HepG2 (cell line): ENCODE data around the gene EHBP1. TPM values are rescaled to one million over a fixed set of nuclear protein-coding genes. Genes with fewer than 3 reads are reported as not detected.
A peak's percentile ranks its signal among the peaks of the same experiment; 100 is the strongest.

Source experiments
- BRD4 ChIP-seq: sonication (generic); formaldehyde crosslinking; IDR thresholded peaks from 2 replicates; pipeline ENCODE4 v1.4.0; 2020; ENCODE audit warnings: missing genetic modification reagents
- EEA1 ChIP-seq: sonication (generic); formaldehyde crosslinking; IDR thresholded peaks from 2 replicates; pipeline ENCODE4 v1.5.1; 2020; ENCODE audit warnings: mild to moderate bottlenecking, missing genetic modification reagents, borderline replicate concordance
- FOXO1 ChIP-seq: sonication (generic); formaldehyde crosslinking; IDR thresholded peaks from 2 replicates; pipeline ENCODE4 v1.4.0; 2020; ENCODE audit warnings: missing genetic modification reagents
- HDAC2 ChIP-seq: sonication (generic); formaldehyde crosslinking; IDR thresholded peaks from 2 replicates; pipeline ENCODE4 v1.4.0; 2020; ENCODE audit warnings: missing genetic modification reagents
- ISL2 ChIP-seq: sonication (generic); formaldehyde crosslinking; IDR thresholded peaks from 2 replicates; pipeline ENCODE4 v1.5.0; 2020; ENCODE audit warnings: missing genetic modification reagents
- MAF1 ChIP-seq: sonication (generic); formaldehyde crosslinking; IDR thresholded peaks from 2 replicates; pipeline ENCODE4 v1.5.0; 2020; ENCODE audit warnings: missing genetic modification reagents, borderline replicate concordance
- MAX ChIP-seq: IDR thresholded peaks from 2 replicates; pipeline ENCODE4 v1.6.1; 2012; ENCODE audit warnings: inconsistent platforms
- MIXL1 ChIP-seq: IDR thresholded peaks from 2 replicates; pipeline ENCODE4 v1.6.1; 2016
- MYC ChIP-seq: sonication (generic); formaldehyde crosslinking; IDR thresholded peaks from 2 replicates; pipeline ENCODE4 v1.9.0; 2021; ENCODE audit warnings: missing genetic modification reagents, borderline replicate concordance
- POLR2A ChIP-seq, 2 experiments: IDR thresholded peaks; 2 replicates each; pipeline ENCODE4 v1.6.1; 2011; ENCODE audit warnings: low read depth in 2 of 2, low read length in 2 of 2, mild to moderate bottlenecking in 1 of 2, moderate library complexity in 1 of 2; ENCODE audit not compliant: insufficient read depth in 1 of 2
- REST ChIP-seq, 2 experiments: IDR thresholded peaks; 2 replicates each; pipeline ENCODE4 v1.6.1; 2011 to 2012; ENCODE audit warnings: low read length in 2 of 2, borderline replicate concordance in 1 of 2, low read depth in 1 of 2, mild to moderate bottlenecking in 1 of 2, moderate library complexity in 1 of 2
- SMAD3 ChIP-seq: sonication (generic); formaldehyde crosslinking; IDR thresholded peaks from 2 replicates; pipeline ENCODE4 v1.4.0; 2020; ENCODE audit warnings: missing genetic modification reagents
- SOX6 ChIP-seq, 2 experiments: fragments of 450-650 bp in 1 of 2; sonication (generic) in 1 of 2; formaldehyde crosslinking in 1 of 2; IDR thresholded peaks; 2 replicates each; pipeline versions ENCODE4 v1.4.0 to v1.6.1; 2017 to 2020; ENCODE audit warnings: antibody characterized with exemption in 1 of 2, mild to moderate bottlenecking in 1 of 2, missing genetic modification reagents in 1 of 2
- TAF1 ChIP-seq: sonication (generic); formaldehyde crosslinking; IDR thresholded peaks from 2 replicates; pipeline ENCODE4 v1.4.0; 2020; ENCODE audit warnings: missing genetic modification reagents
- TFDP1 ChIP-seq: IDR thresholded peaks from 2 replicates; pipeline ENCODE4 v1.6.1; 2016; ENCODE audit warnings: missing compliant biosample characterization, missing genetic modification reagents, borderline replicate concordance
- THAP11 ChIP-seq: IDR thresholded peaks from 2 replicates; pipeline ENCODE4 v1.6.1; 2016; ENCODE audit warnings: missing biosample characterization, missing genetic modification reagents
- YEATS4 ChIP-seq: sonication (generic); formaldehyde crosslinking; IDR thresholded peaks from 2 replicates; pipeline ENCODE4 v1.4.0; 2020; ENCODE audit warnings: missing genetic modification reagents, borderline replicate concordance
- ZC3H13 ChIP-seq: sonication (generic); formaldehyde crosslinking; IDR thresholded peaks from 2 replicates; pipeline ENCODE4 v1.8.1; 2023; ENCODE audit warnings: mild to moderate bottlenecking, missing genetic modification reagents, moderate library complexity
- ZFP36 ChIP-seq: fragments of 150-350 bp; IDR thresholded peaks from 2 replicates; pipeline ENCODE4 v1.6.1; 2018; ENCODE audit warnings: borderline replicate concordance, low read length, low read depth; ENCODE audit not compliant: partially characterized antibody
- ZFP62 ChIP-seq: sonication (generic); formaldehyde crosslinking; IDR thresholded peaks from 2 replicates; pipeline ENCODE4 v1.4.0; 2020; ENCODE audit warnings: missing genetic modification reagents
- ZNF205 ChIP-seq: IDR thresholded peaks from 2 replicates; pipeline ENCODE4 v1.6.1; 2018; ENCODE audit warnings: missing biosample characterization, missing genetic modification reagents
- ZNF232 ChIP-seq: sonication (generic); formaldehyde crosslinking; IDR thresholded peaks from 2 replicates; pipeline ENCODE4 v1.4.0; 2020; ENCODE audit warnings: missing genetic modification reagents, borderline replicate concordance
- ZNF264 ChIP-seq: sonication (generic); formaldehyde crosslinking; IDR thresholded peaks from 2 replicates; pipeline ENCODE4 v1.4.0; 2020; ENCODE audit warnings: missing genetic modification reagents
- ZNF317 ChIP-seq: sonication (generic); formaldehyde crosslinking; IDR thresholded peaks from 2 replicates; pipeline ENCODE4 v1.5.0; 2020; ENCODE audit warnings: mild to moderate bottlenecking, missing genetic modification reagents
- ZNF44 ChIP-seq: sonication (generic); formaldehyde crosslinking; IDR thresholded peaks from 2 replicates; pipeline ENCODE4 v1.5.1; 2020; ENCODE audit warnings: mild to moderate bottlenecking, missing genetic modification reagents
- ZSCAN31 ChIP-seq: sonication (generic); formaldehyde crosslinking; IDR thresholded peaks from 2 replicates; pipeline ENCODE4 v1.5.0; 2020; ENCODE audit warnings: low read depth, mild to moderate bottlenecking, missing genetic modification reagents
- polyA plus RNA-seq, 8 experiments: library from polyadenylated mRNA; depleted of rRNA in 3 of 8; stranded (reverse) in 7 of 8; unstranded in 1 of 8; fragments of >200 nt; fragmentation: Illumina TruSeq in 4 of 8; extraction: Trizol in 4 of 8; gene quantifications; 2 replicates each; pipeline versions ENCODE4 v1.2.1 to v1.2.3, GENCODE V29; 2011 to 2016; ENCODE audit warnings: low read depth in 4 of 8, missing spikeins in 1 of 8, mixed read lengths in 1 of 8; ENCODE audit not compliant: insufficient read depth in 1 of 8
- total RNA-seq, 5 experiments: library from RNA; depleted of rRNA; stranded (reverse); fragments of >200 nt; fragmentation: Illumina TruSeq; extraction: Trizol; gene quantifications; 2 replicates each; pipeline ENCODE4 v1.2.3, GENCODE V29; 2016; ENCODE audit warnings: low read depth in 1 of 5

EHBP1 gene
- total and polyA plus RNA-seq, 2 of the 13 experiments (the other 11 are each of a cell fraction or from before 2014, with no cell fraction given) = 93.5 to 146 TPM

- TF ChIP-seq HDAC2 (CRISPR knock-in tag) (peak; percentile 58; the same call in 1 of the 2 replicates), MAX (0 out of 2 replicates have a peak, but pooled peaks have one; percentile 37), ZNF232 (peak; percentile 52; the same call in 1 of the 2 replicates), ZC3H13 (CRISPR knock-in tag) (0 out of 2 replicates have a peak, but pooled peaks have one; percentile 25), MIXL1 (CRISPR knock-in tag) (peak; percentile 30; the same call in 1 of the 2 replicates), MYC (CRISPR knock-in tag) (0 out of 2 replicates have a peak, but pooled peaks have one; percentile 26), FOXO1 (CRISPR knock-in tag) (peak; percentile 31; the same call in 1 of the 2 replicates), TAF1 (CRISPR knock-in tag) (peak; percentile 56), SMAD3 (CRISPR knock-in tag) (peak; percentile 23; the same call in 1 of the 2 replicates), TFDP1 (no peak), MAF1 (CRISPR knock-in tag) (no peak), ZNF205 (CRISPR knock-in tag) (no peak), ZSCAN31 (CRISPR knock-in tag) (0 out of 2 replicates have a peak, but pooled peaks have one; percentile 34), SOX6 (IDR thresholded peaks at IDR 0.05) (no peak), SOX6 (CRISPR knock-in tag; IDR thresholded peaks at IDR 0.05) (peak; percentile 35; the same call in 1 of the 2 replicates), POLR2A (IDR thresholded peaks at IDR 0.05; ENCODE audit: insufficient read depth in 1 of 2, low read depth in 2 of 2, low read length in 2 of 2) (0 out of 4 replicates have a peak, but pooled peaks of 1 of the 2 experiments have one; percentile 17), ZFP36 (no peak), ZNF44 (CRISPR knock-in tag) (peak; percentile 34; the same call in 1 of the 2 replicates), THAP11 (no peak), EEA1 (CRISPR knock-in tag) (no peak), ZNF264 (CRISPR knock-in tag) (peak; percentile 57; the same call in 1 of the 2 replicates), BRD4 (peak; percentile 92), ZFP62 (no peak), ZNF317 (CRISPR knock-in tag) (0 out of 2 replicates have a peak, but pooled peaks have one; percentile 7), ISL2 (CRISPR knock-in tag) (peak; percentile 15; the same call in 1 of the 2 replicates), YEATS4 (CRISPR knock-in tag) (peak; percentile 54; the same call in 1 of the 2 replicates), REST (IDR thresholded peaks at IDR 0.05; ENCODE audit: borderline replicate concordance in 1 of 2, low read depth in 1 of 2, low read length in 2 of 2) (peak in 1 of 2 experiments; percentile 15; a peak in 1 of 4 replicates)
Measured at GRCh38 chr2:62706721-62707521, 1.4 kb downstream of the EHBP1 start (continued).
